B cell (primary cell): ENCODE results near the gene PLEKHH3. TPM values are rescaled to one million over a fixed set of nuclear protein-coding genes. Genes with fewer than 3 reads are reported as not detected.

Experiments used
- ATAC-seq: fragments of 200-7000 bp; cut with Tn5 transposase; one replicate; pipeline ENCODE4 v1.10.0; 2021; ENCODE audit warnings: low read depth, mild to moderate bottlenecking, moderate number of reproducible peaks, moderate library complexity
- CTCF ChIA-PET: fragments of 350-600 bp; sonication (Branson Sonifier 250); formaldehyde crosslinking; loops from one replicate; lab custom pipeline; 2021; ENCODE audit warnings: antibody characterized with exemption, inconsistent platforms; lab: Charles Lee
- POLR2A ChIA-PET: fragments of 350-600 bp; sonication (Branson Sonifier 250); formaldehyde crosslinking; loops from one replicate; lab custom pipeline; 2021; ENCODE audit warnings: antibody characterized with exemption; lab: Charles Lee
- DNase-seq: peaks from one replicate; pipeline ENCODE4 v3.0.0; 2013
- H2AFZ ChIP-seq: 2 replicates; pipeline ENCODE4 v1.6.1; 2012; ENCODE audit warnings: mild to moderate bottlenecking, low read depth, low read length; ENCODE audit not compliant: insufficient read depth, poor library complexity, severe bottlenecking
- H3K27ac ChIP-seq, 2 donors: 1 replicate in 1 of 2; 2 replicates in 1 of 2; pipeline ENCODE4 v1.5.1; 2012 to 2013; ENCODE audit warnings: low read length in 2 of 2, mild to moderate bottlenecking in 2 of 2, moderate library complexity in 1 of 2
- H3K27me3 ChIP-seq, 4 experiments: fragments of 200-600 bp in 1 of 4; sonication (generic) in 1 of 4; replicated peaks in 1 of 4; 1 replicate in 2 of 4; 2 replicates in 2 of 4; pipeline versions ENCODE4 v1.6.1 to v1.7.0; 2013 to 2016; ENCODE audit warnings: low read length in 3 of 4, mild to moderate bottlenecking in 2 of 4, mixed read lengths in 1 of 4, moderate library complexity in 1 of 4; ENCODE audit not compliant: insufficient read depth in 4 of 4, control insufficient read depth in 3 of 4; ENCODE audit errors: control extremely low read depth in 1 of 4
- H3K36me3 ChIP-seq, 2 experiments: replicated peaks in 1 of 2; 1 replicate in 1 of 2; 2 replicates in 1 of 2; pipeline versions ENCODE4 v1.6.1 to v1.7.1; 2013; ENCODE audit warnings: low read length in 1 of 2; ENCODE audit not compliant: insufficient read depth in 2 of 2, control insufficient read depth in 1 of 2; ENCODE audit errors: control extremely low read depth in 1 of 2, extremely low read depth in 1 of 2
- H3K4me1 ChIP-seq, 2 donors: fragments of 200-600 bp in 1 of 2; sonication (generic) in 1 of 2; 1 replicate in 1 of 2; 2 replicates in 1 of 2; pipeline versions ENCODE4 v1.5.1 to v1.6.1; 2013 to 2017; ENCODE audit warnings: low read length in 2 of 2; ENCODE audit not compliant: control insufficient read depth in 2 of 2, insufficient read depth in 2 of 2
- H3K4me2 ChIP-seq: replicated peaks from 2 replicates; pipeline ENCODE3; 2012; ENCODE audit warnings: mild to moderate bottlenecking, low read depth, low read length; ENCODE audit not compliant: poor library complexity, severe bottlenecking
- H3K4me3 ChIP-seq, 5 experiments: fragments of 200-600 bp in 1 of 5; sonication (generic) in 1 of 5; 1 replicate in 3 of 5; 2 replicates in 2 of 5; pipeline versions ENCODE4 v1.5.1 to v1.7.0; 2011 to 2016; ENCODE audit warnings: low read length in 4 of 5, mild to moderate bottlenecking in 4 of 5, low read depth in 2 of 5, control low read depth in 1 of 5, moderate library complexity in 1 of 5; ENCODE audit not compliant: insufficient read depth in 1 of 5; ENCODE audit errors: control extremely low read depth in 1 of 5, extremely low read depth in 1 of 5
- H3K79me2 ChIP-seq: fragments of 200-600 bp; sonication (generic); one replicate; pipeline ENCODE4 v1.6.0; 2016; ENCODE audit warnings: low read length; ENCODE audit not compliant: control insufficient read depth, insufficient read depth
- H3K9ac ChIP-seq: fragments of 200-600 bp; sonication (generic); 2 replicates; pipeline ENCODE4 v1.6.1; 2017; ENCODE audit warnings: mild to moderate bottlenecking, low read length, moderate library complexity
- H3K9me3 ChIP-seq, 3 donors: one replicate each; pipeline versions ENCODE4 v1.6.1 to v1.7.1; 2013; ENCODE audit warnings: low read length in 2 of 3; ENCODE audit not compliant: control insufficient read depth in 2 of 3, insufficient read depth in 1 of 3; ENCODE audit errors: control extremely low read depth in 1 of 3
- H4K20me1 ChIP-seq: 2 replicates; pipeline ENCODE4 v1.6.0; 2012; ENCODE audit warnings: mild to moderate bottlenecking, low read length; ENCODE audit not compliant: insufficient read depth, control insufficient read depth, poor library complexity, severe bottlenecking
- H3K27ac Mint-ChIP-seq: one replicate; pipeline ENCODE4 v1.8.0; 2021; ENCODE audit warnings: mixed read lengths
- H3K27me3 Mint-ChIP-seq: one replicate; pipeline ENCODE4 v1.8.0; 2021; ENCODE audit warnings: mixed read lengths
- H3K4me1 Mint-ChIP-seq: one replicate; pipeline ENCODE4 v1.8.0; 2021; ENCODE audit warnings: mixed read lengths
- H3K4me3 Mint-ChIP-seq: one replicate; pipeline ENCODE4 v1.8.0; 2021; ENCODE audit warnings: mixed read lengths
- H3K9me3 Mint-ChIP-seq: one replicate; pipeline ENCODE4 v1.8.0; 2022; ENCODE audit warnings: mixed read lengths; ENCODE audit not compliant: insufficient read depth
- EZH2 ChIP-seq: IDR thresholded peaks from 2 replicates; pipeline ENCODE4 v1.6.1; 2012; ENCODE audit warnings: borderline replicate concordance, low read depth, mild to moderate bottlenecking, moderate library complexity, low read length; ENCODE audit not compliant: insufficient read depth, poor library complexity, severe bottlenecking
- WGBS: methylation state at CpG from one replicate; pipeline ENCODE4 v1.1.5; 2013; ENCODE audit warnings: missing lambda C conversion rate; ENCODE audit not compliant: insufficient coverage; 5-methylcytosine and 5-hydroxymethylcytosine counted together
- intact Hi-C: fragments of 100-400 bp; cut with micrococcal nuclease; formaldehyde crosslinking; loops from one replicate; pipeline ENCODE4 v1.10.0; 2022
- polyA plus RNA-seq: library from polyadenylated mRNA; depleted of rRNA; stranded (reverse); fragments of >200 nt; gene quantifications from 2 replicates; pipeline ENCODE4 v1.2.3, GENCODE V29; 2012
- total RNA-seq, 2 donors: library from RNA; stranded (reverse); fragments of 120-200 nt in 1 of 2; gene quantifications; 1 replicate in 1 of 2; 2 replicates in 1 of 2; pipeline versions ENCODE4 v1.2.3 to v1.2.4, GENCODE V29; 2013 to 2022
- TF ChIP-seq, protein P1 (sequence below): fragments of 200-600 bp; IDR thresholded peaks from one replicate; pipeline ENCODE4 v1.8.0; 2022; ENCODE audit warnings: antibody characterized with exemption, mild to moderate bottlenecking

PLEKHH3 gene
- total and polyA plus RNA-seq, 2 donors (not counting 1 experiment from before 2014, with no cell fraction given), result 0.44 to 0.67 TPM

- Histone ChIP-seq H3K9me3 (no peaks in the 10 kb centered on the region), H3K4me2 (no peak overlapping the region), H2AFZ (no peak overlapping the region), H4K20me1 (no peaks in the 10 kb centered on the region), H3K9ac (no peak overlapping the region), H3K27ac (no peak overlapping the region), H3K27me3 (peaks cover 0 to 26% (median 10%) of the 10 kb centered on the region in 4 experiments), H3K36me3 (no peaks in the 10 kb centered on the region), H3K79me2 (no peaks in the 10 kb centered on the region), H3K4me3 (no peak overlapping the region), H3K4me1 (peaks cover 5 to 6% of the 10 kb centered on the region in 2 donors)
- ChIA-PET POLR2A (no interaction called here), CTCF (interaction anchor here (1.3 kb wide), 1 partner anchor 12 kb away, joined by 4 read pairs; the partner anchor contains the start of gene TUBG2)
- Mint-ChIP-seq H3K4me3 (no peak overlapping the region), H3K9me3 (no peaks in the 10 kb centered on the region), H3K27me3 (peaks cover 25% of the 10 kb centered on the region), H3K4me1 (peaks cover 7% of the 10 kb centered on the region), H3K27ac (no peak overlapping the region)
- ATAC-seq (no peak), DNase-seq (peak; percentile 23)
- no peak for TF ChIP-seq EZH2
- TF ChIP-seq, protein P1, sequence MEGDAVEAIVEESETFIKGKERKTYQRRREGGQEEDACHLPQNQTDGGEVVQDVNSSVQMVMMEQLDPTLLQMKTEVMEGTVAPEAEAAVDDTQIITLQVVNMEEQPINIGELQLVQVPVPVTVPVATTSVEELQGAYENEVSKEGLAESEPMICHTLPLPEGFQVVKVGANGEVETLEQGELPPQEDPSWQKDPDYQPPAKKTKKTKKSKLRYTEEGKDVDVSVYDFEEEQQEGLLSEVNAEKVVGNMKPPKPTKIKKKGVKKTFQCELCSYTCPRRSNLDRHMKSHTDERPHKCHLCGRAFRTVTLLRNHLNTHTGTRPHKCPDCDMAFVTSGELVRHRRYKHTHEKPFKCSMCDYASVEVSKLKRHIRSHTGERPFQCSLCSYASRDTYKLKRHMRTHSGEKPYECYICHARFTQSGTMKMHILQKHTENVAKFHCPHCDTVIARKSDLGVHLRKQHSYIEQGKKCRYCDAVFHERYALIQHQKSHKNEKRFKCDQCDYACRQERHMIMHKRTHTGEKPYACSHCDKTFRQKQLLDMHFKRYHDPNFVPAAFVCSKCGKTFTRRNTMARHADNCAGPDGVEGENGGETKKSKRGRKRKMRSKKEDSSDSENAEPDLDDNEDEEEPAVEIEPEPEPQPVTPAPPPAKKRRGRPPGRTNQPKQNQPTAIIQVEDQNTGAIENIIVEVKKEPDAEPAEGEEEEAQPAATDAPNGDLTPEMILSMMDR, result no peak
- WGBS, result 29% methylated on average over 5 of the region's 5 CpGs
- intact Hi-C loops, result no loop called here
Observed at GRCh38 chr17:42647778-42648177, 29.0 kb downstream of the PLEKHH3 start.

- H3K4me2 ChIP-seq, result no peak overlapping the region
- H3K4me1 ChIP-seq, result no peaks in the 10 kb centered on the region
- no peak overlapping the region for H3K4me3 ChIP-seq
- no peaks in the 10 kb centered on the region for H3K79me2 ChIP-seq
- WGBS, result 67% methylated on average over 1 of the region's 2 CpGs
- Mint-ChIP-seq H3K9me3 (no peaks in the 10 kb centered on the region), H3K27ac (no peak overlapping the region), H3K4me1 (no peaks in the 10 kb centered on the region), H3K27me3 (peaks cover 13% of the 10 kb centered on the region), H3K4me3 (no peak overlapping the region)
- H3K9ac ChIP-seq, result no peak overlapping the region
- H3K27ac ChIP-seq, result no peak overlapping the region
- no peaks in the 10 kb centered on the region for H4K20me1 ChIP-seq
- no peaks in the 10 kb centered on the region for H3K9me3 ChIP-seq
- peaks cover 0 to 24% (median 6%) of the 10 kb centered on the region in 4 experiments for H3K27me3 ChIP-seq
- H2AFZ ChIP-seq, result no peak overlapping the region
- ATAC-seq (no peak), DNase-seq (no peak)
- POLR2A ChIA-PET, result no interaction called here
- intact Hi-C loops, result no loop called here
- CTCF ChIA-PET, result no interaction called here
- TF ChIP-seq, protein P1, result no peak
- no peak for TF ChIP-seq EZH2
- no peaks in the 10 kb centered on the region for H3K36me3 ChIP-seq
Observed at GRCh38 chr17:42642336-42642735, 34.5 kb downstream of the PLEKHH3 start.
